MM.1S (cell line): ENCODE results near the gene LRRC70.

Experiments used
- CTCF ChIP-seq: fragments of 300-600 bp; sonication (generic); IDR thresholded peaks from 2 replicates; pipeline ENCODE4 v1.5.1; 2016; ENCODE audit warnings: antibody characterized with exemption, low read length, mixed read lengths
- EZH2 ChIP-seq: fragments of 300-600 bp; sonication (generic); optimal IDR thresholded peaks from 2 replicates; pipeline ENCODE3; 2017; ENCODE audit warnings: low read depth, mild to moderate bottlenecking, antibody characterized with exemption, low read length, mixed read lengths
- EZH2phosphoT487 ChIP-seq: fragments of 300-600 bp; sonication (generic); IDR thresholded peaks from 2 replicates; pipeline ENCODE4 v1.6.1; 2018; ENCODE audit warnings: antibody characterized with exemption, low read length

GRCh38 chr5:62585306-62585705 lies 6.7 kb downstream of the LRRC70 start:
- no peak for TF ChIP-seq CTCF
- no peak for TF ChIP-seq EZH2
- no peak for TF ChIP-seq EZH2phosphoT487
